Panc1 (cell line): ENCODE measurements around the gene CAMK4.

Experiments
- CTCF ChIP-seq: fragments of 450-650 bp; IDR thresholded peaks from 2 replicates; pipeline ENCODE4 v1.5.1; 2017; ENCODE audit warnings: mild to moderate bottlenecking
- POLR2AphosphoS5 ChIP-seq: IDR thresholded peaks from 2 replicates; pipeline ENCODE4 v1.6.1; 2012; ENCODE audit warnings: mild to moderate bottlenecking, low read depth, low read length, moderate library complexity
- REST ChIP-seq, 2 experiments: IDR thresholded peaks; 2 replicates each; pipeline ENCODE4 v1.6.1; 2011 to 2012; ENCODE audit warnings: low read depth in 2 of 2, control low read depth in 1 of 2, low read length in 1 of 2, mild to moderate bottlenecking in 1 of 2, moderate library complexity in 1 of 2; ENCODE audit not compliant: insufficient read depth in 1 of 2
- SIN3A ChIP-seq: IDR thresholded peaks from 2 replicates; pipeline ENCODE4 v1.6.1; 2012; ENCODE audit warnings: low read depth, mild to moderate bottlenecking, low read length, moderate library complexity, borderline replicate concordance; ENCODE audit not compliant: insufficient read depth

GRCh38 chr5:111236348-111236747 is 12.2 kb downstream of the CAMK4 start:
- no peak for TF ChIP-seq CTCF
- no peak for TF ChIP-seq POLR2AphosphoS5
- TF ChIP-seq REST (IDR thresholded peaks at IDR 0.05; ENCODE audit: insufficient read depth in 1 of 2, low read depth in 2 of 2, low read length in 1 of 2), result no peak
- TF ChIP-seq SIN3A, result no peak
